Karpas-422 (cell line): ENCODE results near the gene EIF5A. TPM values are rescaled to one million over a fixed set of nuclear protein-coding genes. Genes with fewer than 3 reads are reported as not detected.

Source experiments
- DNase-seq: peaks from one replicate; pipeline ENCODE4 v3.0.0-alpha.2; 2015
- H2AFZ ChIP-seq: fragments of 200-600 bp; sonication (generic); 2 replicates; pipeline ENCODE4 v1.6.1; 2014; ENCODE audit warnings: antibody characterized with exemption, low read length, mixed read lengths
- H3K27ac ChIP-seq: fragments of 200-600 bp; sonication (generic); 2 replicates; pipeline ENCODE4 v1.5.1; 2014; ENCODE audit warnings: mild to moderate bottlenecking, low read length, moderate library complexity
- H3K27me3 ChIP-seq: fragments of 200-600 bp; sonication (generic); 2 replicates; pipeline ENCODE4 v1.6.1; 2014; ENCODE audit warnings: low read length, mixed read lengths
- H3K36me3 ChIP-seq: fragments of 200-600 bp; sonication (generic); 2 replicates; pipeline ENCODE4 v1.6.1; 2014; ENCODE audit warnings: low read length, mixed read lengths; ENCODE audit not compliant: insufficient read depth
- H3K4me1 ChIP-seq: fragments of 200-600 bp; sonication (generic); 2 replicates; pipeline ENCODE4 v1.6.1; 2014; ENCODE audit warnings: mild to moderate bottlenecking, low read length, mixed read lengths
- H3K4me2 ChIP-seq: fragments of 200-600 bp; sonication (generic); 2 replicates; pipeline ENCODE4 v1.6.1; 2014; ENCODE audit warnings: low read length, low read depth, mild to moderate bottlenecking; ENCODE audit not compliant: poor library complexity, severe bottlenecking
- H3K4me3 ChIP-seq: fragments of 200-600 bp; sonication (generic); 2 replicates; pipeline ENCODE4 v1.5.1; 2014; ENCODE audit warnings: mild to moderate bottlenecking, antibody characterized with exemption, low read length, mixed read lengths
- H3K79me2 ChIP-seq: fragments of 200-600 bp; sonication (generic); 2 replicates; pipeline ENCODE4 v1.6.1; 2014; ENCODE audit warnings: mild to moderate bottlenecking, low read length, mixed read lengths
- H3K9ac ChIP-seq: fragments of 200-600 bp; sonication (generic); 2 replicates; pipeline ENCODE4 v1.6.0; 2014; ENCODE audit warnings: low read length
- H3K9me2 ChIP-seq: fragments of 200-600 bp; sonication (generic), shearing (Covaris generic); replicated peaks from 2 replicates; pipeline ENCODE4 v1.6.0; 2014; ENCODE audit warnings: mild to moderate bottlenecking, low read length, moderate library complexity; ENCODE audit not compliant: insufficient read depth
- H3K9me3 ChIP-seq: fragments of 300-700, 200-600 bp; sonication (generic); 2 replicates; pipeline ENCODE4 v1.6.1; 2014; ENCODE audit warnings: low read length, mixed read lengths
- H4K20me1 ChIP-seq: fragments of 200-600 bp; sonication (generic); 2 replicates; pipeline ENCODE4 v1.6.1; 2014; ENCODE audit warnings: mild to moderate bottlenecking, antibody characterized with exemption, low read length, low read depth; ENCODE audit not compliant: insufficient read depth
- total RNA-seq: library from RNA; depleted of rRNA; stranded (reverse); fragments of >200 nt; shearing (Covaris generic); gene quantifications from 2 replicates; pipeline ENCODE4 v1.2.3, GENCODE V29; 2014; ENCODE audit warnings: low replicate concordance

Gene EIF5A
- total RNA-seq, 1 experiment from 2014 or later = 231 TPM

DNA sequence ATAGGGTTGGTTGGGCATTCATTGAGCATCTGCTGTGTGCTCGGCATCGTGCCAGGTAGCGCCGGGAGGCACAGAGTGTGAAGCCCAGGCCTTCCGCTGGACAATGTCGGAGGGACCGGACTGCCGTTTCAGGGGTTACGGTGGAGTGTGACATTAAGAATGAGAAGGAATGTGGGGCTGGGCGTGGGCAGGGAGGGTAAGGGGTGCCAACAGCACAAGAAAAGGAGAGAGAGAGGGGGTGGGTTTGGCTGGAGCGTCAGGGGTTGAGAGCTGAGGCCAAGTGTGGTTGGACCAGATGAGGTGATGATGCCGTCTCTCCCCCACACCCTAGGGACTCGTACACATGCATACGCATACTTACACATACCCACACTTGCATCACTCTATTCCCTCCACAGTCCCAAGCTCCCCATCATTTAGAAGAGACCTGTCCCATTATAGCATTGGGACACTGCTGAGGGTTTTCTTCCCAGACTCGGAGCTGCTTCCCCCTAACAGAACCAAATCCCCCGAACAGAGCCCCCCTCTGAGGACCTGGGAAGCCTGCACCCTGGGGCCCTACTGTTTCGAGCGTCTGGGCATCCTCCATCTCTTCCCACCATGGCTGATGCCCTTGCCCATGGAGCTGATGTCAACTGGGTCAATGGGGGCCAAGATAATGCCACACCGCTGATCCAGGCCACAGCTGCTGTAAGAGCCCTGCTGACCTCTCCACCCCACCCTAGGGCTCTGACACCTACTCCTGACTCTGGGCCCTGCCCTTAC lies 41.2 kb downstream of the EIF5A start:
- no peaks in the 10 kb centered on the region for H3K79me2 ChIP-seq
- no peaks in the 10 kb centered on the region for H3K9me3 ChIP-seq
- no peak overlapping the region for H3K4me2 ChIP-seq
- H3K36me3 ChIP-seq = no peaks in the 10 kb centered on the region
- H4K20me1 ChIP-seq = no peaks in the 10 kb centered on the region
- H3K4me3 ChIP-seq = no peak overlapping the region
- H3K27me3 ChIP-seq = no peaks in the 10 kb centered on the region
- no peak for DNase-seq
- H3K9me2 ChIP-seq = no peaks in the 10 kb centered on the region
- H2AFZ ChIP-seq = no peak overlapping the region
- no peak overlapping the region for H3K9ac ChIP-seq
- no peak overlapping the region for H3K27ac ChIP-seq
- H3K4me1 ChIP-seq = peaks cover 25% of the 10 kb centered on the region

DNA sequence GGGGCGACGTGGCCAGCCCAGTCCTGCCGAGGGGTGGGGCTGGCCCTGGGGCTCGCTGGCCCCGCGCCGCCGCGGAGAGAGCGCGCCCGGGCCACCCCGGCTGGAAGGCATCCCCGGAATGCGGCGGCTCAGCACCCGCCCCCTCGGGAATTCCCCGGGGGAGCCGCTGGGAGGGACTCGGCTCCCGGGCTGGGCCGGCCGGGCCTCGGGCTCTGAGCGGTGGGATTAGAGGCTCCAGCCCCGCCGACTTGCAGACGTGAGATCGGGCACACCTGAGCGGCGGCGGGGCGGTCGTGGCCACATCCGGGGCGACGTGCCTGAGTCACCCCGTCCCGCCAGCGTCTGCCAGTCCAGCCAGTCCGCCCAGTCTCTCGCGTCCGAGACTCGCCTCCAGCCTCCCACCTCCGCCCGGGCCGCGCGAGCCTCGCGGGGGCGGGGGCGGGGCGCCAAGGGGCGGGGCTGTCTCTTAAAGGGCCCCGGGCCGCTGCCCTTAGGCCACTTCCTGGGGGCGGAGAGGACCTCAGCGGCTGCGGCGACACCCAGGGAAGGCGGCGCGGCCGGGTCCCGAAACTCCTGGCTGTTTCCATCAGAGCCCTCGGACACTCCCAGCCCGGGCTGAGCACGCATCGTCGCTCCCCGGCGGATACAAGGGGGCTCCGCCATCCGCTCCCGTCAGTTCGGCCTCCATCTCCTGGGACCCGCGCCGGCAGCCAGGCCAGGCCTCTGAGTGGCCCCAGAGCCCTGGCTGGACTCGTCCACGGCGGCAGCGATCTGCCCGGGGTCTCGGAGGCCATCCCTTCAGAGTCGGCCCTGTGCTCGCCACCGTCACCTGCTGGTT lies 44.5 kb downstream of the EIF5A start, which contains the start of gene KCTD11:
Gene KCTD11 (plus strand): TSS at position 498 of the 838 bp plus-strand sequence.
- H3K4me3 ChIP-seq = peak within 1 kb of the TSS; percentile 82
- no peaks in the 10 kb centered on the region for H3K27me3 ChIP-seq
- H3K36me3 ChIP-seq = no peaks in the 10 kb centered on the region
- H3K4me2 ChIP-seq = peak within 1 kb of the TSS; percentile 88
- H3K9me2 ChIP-seq = no peaks in the 10 kb centered on the region
- H3K79me2 ChIP-seq = no peaks in the 10 kb centered on the region
- H3K4me1 ChIP-seq = peaks cover 36% of the 10 kb centered on the region
- no peaks in the 10 kb centered on the region for H4K20me1 ChIP-seq
- H3K9me3 ChIP-seq = no peaks in the 10 kb centered on the region
- DNase-seq = peak; percentile 91
- H2AFZ ChIP-seq = peak within 1 kb of the TSS; percentile 77; the same call in 1 of the 2 replicates
- peak within 1 kb of the TSS; percentile 88 for H3K9ac ChIP-seq
- H3K27ac ChIP-seq = peak within 1 kb of the TSS; percentile 49; the same call in 1 of the 2 replicates

DNA sequence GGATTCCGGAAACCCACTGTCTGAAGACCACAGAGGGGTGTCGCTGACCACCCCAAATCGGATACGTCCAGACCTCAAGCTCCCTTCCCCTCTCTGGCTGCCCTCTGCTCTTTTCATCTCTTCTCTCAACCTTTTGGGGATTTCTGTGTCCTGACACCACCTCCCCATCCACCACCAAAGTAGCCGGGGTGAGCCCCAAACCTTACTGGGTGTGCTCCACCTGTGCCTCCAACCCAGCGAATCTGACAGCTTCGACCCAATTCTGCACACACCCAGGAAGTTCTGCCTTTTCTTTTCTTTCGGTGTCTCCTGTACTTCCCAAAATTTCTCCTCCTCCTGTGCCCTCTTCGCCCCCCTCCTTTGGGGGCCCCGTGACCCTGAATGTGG lies 45.1 kb downstream of the EIF5A start:
- peaks cover 36% of the 10 kb centered on the region for H3K4me1 ChIP-seq
- H3K9me3 ChIP-seq = no peaks in the 10 kb centered on the region
- peak overlapping the region; percentile 88 for H3K9ac ChIP-seq
- no peak for DNase-seq
- peak overlapping the region; percentile 82 for H3K4me3 ChIP-seq
- H3K27me3 ChIP-seq = no peaks in the 10 kb centered on the region
- no peaks in the 10 kb centered on the region for H4K20me1 ChIP-seq
- no peaks in the 10 kb centered on the region for H3K9me2 ChIP-seq
- no peaks in the 10 kb centered on the region for H3K36me3 ChIP-seq
- H3K27ac ChIP-seq = no peak overlapping the region
- no peak overlapping the region for H2AFZ ChIP-seq
- H3K4me2 ChIP-seq = peak overlapping the region; percentile 88
- no peaks in the 10 kb centered on the region for H3K79me2 ChIP-seq

DNA sequence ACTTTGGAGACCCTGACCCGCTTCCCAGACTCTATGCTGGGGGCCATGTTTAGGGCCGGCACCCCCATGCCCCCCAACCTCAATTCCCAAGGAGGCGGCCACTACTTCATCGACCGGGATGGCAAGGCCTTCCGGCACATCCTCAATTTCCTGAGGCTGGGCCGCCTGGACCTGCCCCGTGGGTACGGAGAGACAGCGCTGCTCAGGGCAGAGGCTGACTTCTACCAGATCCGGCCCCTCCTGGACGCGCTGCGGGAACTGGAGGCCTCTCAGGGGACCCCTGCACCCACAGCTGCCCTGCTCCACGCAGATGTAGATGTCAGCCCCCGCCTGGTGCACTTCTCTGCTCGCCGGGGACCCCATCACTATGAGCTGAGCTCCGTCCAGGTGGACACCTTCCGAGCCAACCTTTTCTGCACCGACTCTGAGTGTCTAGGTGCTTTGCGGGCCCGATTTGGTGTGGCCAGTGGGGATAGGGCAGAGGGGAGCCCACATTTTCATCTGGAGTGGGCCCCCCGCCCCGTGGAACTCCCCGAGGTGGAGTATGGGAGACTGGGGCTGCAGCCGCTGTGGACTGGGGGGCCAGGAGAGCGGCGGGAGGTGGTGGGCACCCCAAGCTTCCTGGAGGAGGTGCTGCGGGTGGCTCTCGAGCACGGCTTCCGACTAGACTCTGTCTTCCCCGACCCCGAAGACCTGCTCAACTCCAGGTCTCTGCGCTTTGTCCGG lies 45.6 kb downstream of the EIF5A start:
- Histone ChIP-seq H2AFZ (no peak overlapping the region), H3K27me3 (no peaks in the 10 kb centered on the region), H3K4me2 (peak overlapping the region; percentile 88), H3K4me1 (peaks cover 36% of the 10 kb centered on the region), H3K79me2 (no peaks in the 10 kb centered on the region), H3K4me3 (peak overlapping the region; percentile 82; the same call in 1 of the 2 replicates), H3K36me3 (no peaks in the 10 kb centered on the region), H3K9ac (peak overlapping the region; percentile 88), H3K9me2 (no peaks in the 10 kb centered on the region), H3K9me3 (no peaks in the 10 kb centered on the region), H3K27ac (no peak overlapping the region), H4K20me1 (no peaks in the 10 kb centered on the region)
- DNase-seq = no peak

DNA sequence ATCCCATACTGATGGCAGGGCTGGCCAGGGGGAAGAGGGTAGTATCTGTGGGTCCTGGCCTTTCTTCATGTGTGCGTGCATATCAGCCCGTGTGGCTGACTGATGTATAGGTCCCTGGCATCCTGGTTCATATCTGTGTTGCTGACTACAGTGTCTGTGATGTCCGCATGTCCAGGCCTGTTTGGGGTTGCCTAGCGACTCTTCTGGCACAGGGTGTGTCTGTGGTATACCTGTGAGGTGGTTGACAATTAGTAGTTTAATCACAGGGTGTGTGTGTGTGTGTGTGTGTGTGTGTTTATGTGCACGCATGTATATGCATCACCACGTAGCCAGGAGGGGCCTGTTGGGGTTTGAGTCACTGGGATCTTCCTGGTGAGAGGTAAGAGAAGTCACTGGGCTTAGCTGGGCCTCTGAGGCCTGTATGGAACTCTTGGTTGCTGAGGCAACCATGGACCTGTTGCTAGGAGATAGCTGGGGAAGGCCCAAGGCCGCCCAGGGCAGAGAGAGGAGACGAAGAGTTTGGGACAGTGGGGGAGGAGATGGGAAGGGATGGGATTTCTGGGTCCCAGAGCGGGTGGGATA lies 46.9 kb downstream of the EIF5A start:
- Histone ChIP-seq H3K9me2 (no peaks in the 10 kb centered on the region), H3K4me1 (peaks cover 36% of the 10 kb centered on the region), H3K36me3 (no peaks in the 10 kb centered on the region), H3K9me3 (no peaks in the 10 kb centered on the region), H3K27ac (no peak overlapping the region), H3K27me3 (no peaks in the 10 kb centered on the region), H3K79me2 (no peaks in the 10 kb centered on the region), H2AFZ (no peak overlapping the region), H3K4me3 (no peak overlapping the region), H3K4me2 (no peak overlapping the region), H3K9ac (0 out of 2 replicates have a peak overlapping the region, but pooled peaks have one; percentile 9), H4K20me1 (no peaks in the 10 kb centered on the region)
- peak; percentile 48 for DNase-seq

DNA sequence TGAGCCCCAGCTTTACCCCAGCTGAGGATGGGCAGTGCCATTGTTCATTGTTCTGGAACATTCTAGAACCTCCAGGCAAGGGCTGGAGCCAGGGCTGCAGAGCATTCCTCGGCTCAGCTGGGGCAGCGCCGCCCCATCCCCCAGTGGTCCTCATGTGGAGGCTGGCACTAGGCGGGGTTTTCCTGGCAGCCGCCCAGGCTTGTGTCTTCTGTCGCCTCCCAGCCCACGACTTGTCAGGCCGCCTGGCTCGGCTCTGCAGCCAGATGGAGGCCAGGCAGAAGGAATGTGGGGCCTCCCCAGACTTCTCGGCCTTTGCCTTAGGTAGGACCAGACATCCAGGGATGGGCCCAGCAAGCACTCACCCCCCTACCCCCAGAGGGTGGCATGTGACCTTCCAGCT lies 47.6 kb downstream of the EIF5A start, which contains the start of gene TMEM95:
Gene TMEM95 (plus strand): TSS at position 104 of the 400 bp plus-strand sequence. CDS start 49 bp downstream, at position 153.
- Histone ChIP-seq H3K79me2 (no peaks in the 10 kb centered on the region), H3K9ac (peak within 1 kb of the TSS; percentile 9; the same call in 1 of the 2 replicates), H3K36me3 (no peaks in the 10 kb centered on the region), H3K27ac (no peak within 1 kb of the TSS), H4K20me1 (no peaks in the 10 kb centered on the region), H3K9me3 (no peaks in the 10 kb centered on the region), H3K4me1 (peaks cover 32% of the 10 kb centered on the region), H3K9me2 (no peaks in the 10 kb centered on the region), H3K27me3 (no peaks in the 10 kb centered on the region), H3K4me3 (no peak within 1 kb of the TSS), H2AFZ (no peak within 1 kb of the TSS), H3K4me2 (no peak within 1 kb of the TSS)
- DNase-seq = peak; percentile 54

DNA sequence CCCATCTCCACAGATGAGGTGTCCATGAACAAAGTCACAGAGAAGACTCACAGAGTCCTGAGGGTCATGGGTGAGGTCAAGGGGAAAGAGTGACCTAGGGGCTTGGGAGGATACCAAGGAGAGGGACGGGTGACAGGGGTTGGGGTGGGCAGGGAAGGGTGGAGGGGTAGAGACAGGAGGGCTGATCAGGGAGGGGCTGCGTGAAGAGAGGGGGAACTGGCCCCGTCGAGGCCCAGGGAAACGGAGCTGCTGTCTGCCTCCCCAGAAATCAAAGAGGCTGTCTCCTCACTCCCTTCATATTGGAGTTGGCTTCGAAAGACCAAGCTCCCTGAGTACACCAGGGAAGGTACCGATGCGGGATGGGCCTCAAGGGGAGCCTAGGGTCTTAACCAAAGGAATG lies 48.1 kb downstream of the EIF5A start:
- Histone ChIP-seq H3K79me2 (no peaks in the 10 kb centered on the region), H4K20me1 (no peaks in the 10 kb centered on the region), H3K27me3 (no peaks in the 10 kb centered on the region), H3K4me1 (peaks cover 28% of the 10 kb centered on the region), H2AFZ (no peak overlapping the region), H3K4me2 (no peak overlapping the region), H3K9me2 (no peaks in the 10 kb centered on the region), H3K4me3 (no peak overlapping the region), H3K9ac (no peak overlapping the region), H3K36me3 (no peaks in the 10 kb centered on the region), H3K27ac (no peak overlapping the region), H3K9me3 (no peaks in the 10 kb centered on the region)
- no peak for DNase-seq
